HCT116 (cell line): ENCODE results near the gene INPPL1. TPM values are rescaled to one million over a fixed set of nuclear protein-coding genes. Genes with fewer than 3 reads are reported as not detected.

Experiments used
- ATAC-seq: fragments of 200-7000 bp; cut with Tn5 transposase; 2 replicates; pipeline ENCODE4 v1.9.1; 2020; ENCODE audit warnings: mild to moderate bottlenecking, moderate library complexity
- BruUV-seq: library from RNA; stranded (reverse); fragments of 400-500 nt; replicated peaks from 2 replicates; lab custom pipeline; 2021; lab: Mats Ljungman, UMichigan
- CTCF ChIA-PET: fragments of 300-600 bp; sonication (Branson Sonifier 250); formaldehyde crosslinking; loops from one replicate; lab custom pipeline; 2021; ENCODE audit warnings: antibody characterized with exemption; lab: Charles Lee
- POLR2A ChIA-PET: fragments of 300-600, 350-600 bp; sonication (Branson Sonifier 250); formaldehyde crosslinking; loops from one replicate; lab custom pipeline; 2021; ENCODE audit warnings: antibody characterized with exemption; lab: Charles Lee
- RAD21 ChIA-PET, 2 experiments: fragments of 300-600 bp; sonication (Branson Sonifier 250); formaldehyde crosslinking; loops; one replicate each; lab custom pipeline; 2023; ENCODE audit warnings: low total read pairs in 2 of 2; ENCODE audit not compliant: uncharacterized antibody in 2 of 2, unreplicated experiment in 2 of 2, low non-redundant PET in 1 of 2; lab: Charles Lee
- DNase-seq: peaks from one replicate; pipeline ENCODE4 v3.0.0-alpha.2; 2010; ENCODE audit warnings: low read depth, low spot score
- H2AFZ ChIP-seq: fragments of 200-600 bp; shearing (Covaris generic), sonication (generic); 2 replicates; pipeline ENCODE4 v1.6.1; 2017; ENCODE audit warnings: low read depth, mixed run types, mixed read lengths, antibody characterized with exemption, low read length; ENCODE audit not compliant: poor library complexity, severe bottlenecking
- H3K27ac ChIP-seq: 2 replicates; pipeline ENCODE4 v1.5.1; 2012; ENCODE audit warnings: low read depth, low read length
- H3K27me3 ChIP-seq: fragments of 200-600 bp; sonication (generic); 2 replicates; pipeline ENCODE4 v1.6.1; 2016; ENCODE audit warnings: mixed run types, low read length, mixed read lengths; ENCODE audit not compliant: insufficient read depth
- H3K36me3 ChIP-seq, 2 experiments: fragments of 200-500 bp in 1 of 2; fragments of 200-600 bp in 1 of 2; sonication (Bioruptor generic) in 1 of 2; sonication (generic) in 1 of 2; 2 replicates each; pipeline versions ENCODE4 v1.5.1 to v1.6.1; 2014 to 2016; ENCODE audit warnings: low read length in 2 of 2, inconsistent platforms in 1 of 2, mixed read lengths in 1 of 2, mixed run types in 1 of 2; ENCODE audit not compliant: insufficient read depth in 2 of 2, control insufficient read depth in 1 of 2
- H3K4me1 ChIP-seq, 2 experiments: fragments of 200-600 bp in 1 of 2; sonication (generic) in 1 of 2; 2 replicates each; pipeline versions ENCODE4 v1.5.1 to v1.6.1; 2012 to 2017; ENCODE audit warnings: low read length in 2 of 2, inconsistent platforms in 1 of 2, mild to moderate bottlenecking in 1 of 2, mixed read lengths in 1 of 2, mixed run types in 1 of 2, moderate library complexity in 1 of 2; ENCODE audit not compliant: insufficient read depth in 2 of 2, control insufficient read depth in 1 of 2
- H3K4me2 ChIP-seq: fragments of 200-600 bp; sonication (generic); 2 replicates; pipeline ENCODE4 v1.6.1; 2017; ENCODE audit warnings: mixed run types, low read length, mixed read lengths
- H3K4me3 ChIP-seq, 2 experiments: fragments of 200-600 bp in 1 of 2; sonication (generic) in 1 of 2; replicated peaks in 1 of 2; 2 replicates each; pipeline ENCODE4 v1.5.1; 2011 to 2016; ENCODE audit warnings: low read length in 2 of 2, control low read depth in 1 of 2, low read depth in 1 of 2, mild to moderate bottlenecking in 1 of 2, mixed read lengths in 1 of 2, mixed run types in 1 of 2
- H3K79me2 ChIP-seq: fragments of 200-600 bp; sonication (generic); 2 replicates; pipeline ENCODE4 v1.6.1; 2017; ENCODE audit warnings: mild to moderate bottlenecking, mixed run types, low read length, moderate library complexity, mixed read lengths; ENCODE audit not compliant: insufficient read depth
- H3K9ac ChIP-seq: fragments of 200-600 bp; sonication (generic); 2 replicates; pipeline ENCODE4 v1.6.1; 2016; ENCODE audit warnings: low read length, mixed read lengths
- H3K9me2 ChIP-seq: fragments of 200-600 bp; sonication (generic), shearing (Covaris generic); 2 replicates; pipeline ENCODE4 v1.6.1; 2017; ENCODE audit warnings: mixed run types, mild to moderate bottlenecking, moderate library complexity; ENCODE audit not compliant: insufficient read depth
- H3K9me3 ChIP-seq, 2 experiments: fragments of 200-500 bp in 1 of 2; fragments of 200-600 bp in 1 of 2; sonication (Bioruptor generic) in 1 of 2; sonication (generic) in 1 of 2; 2 replicates each; pipeline ENCODE4 v1.6.1; 2014 to 2017; ENCODE audit warnings: low read length in 2 of 2, mixed read lengths in 2 of 2, inconsistent platforms in 1 of 2, low read depth in 1 of 2, mild to moderate bottlenecking in 1 of 2, mixed run types in 1 of 2, moderate library complexity in 1 of 2; ENCODE audit not compliant: control insufficient read depth in 1 of 2, insufficient read depth in 1 of 2
- H4K20me1 ChIP-seq: fragments of 200-600 bp; sonication (generic), shearing (Covaris generic); 2 replicates; pipeline ENCODE4 v1.6.1; 2017; ENCODE audit warnings: mixed run types, mild to moderate bottlenecking, moderate library complexity; ENCODE audit not compliant: insufficient read depth
- CBX3 ChIP-seq: IDR thresholded peaks from 2 replicates; pipeline ENCODE4 v1.6.1; 2012; ENCODE audit warnings: low read depth
- CEBPB ChIP-seq: IDR thresholded peaks from 2 replicates; pipeline ENCODE4 v1.6.1; 2012; ENCODE audit warnings: low read depth
- EZH2 ChIP-seq: fragments of 200-600 bp; sonication (generic); IDR thresholded peaks from 2 replicates; pipeline ENCODE4 v1.6.1; 2017; ENCODE audit warnings: antibody characterized with exemption, mixed run types
- EZH2phosphoT487 ChIP-seq: fragments of 200-600 bp; IDR thresholded peaks from 2 replicates; pipeline ENCODE4 v1.6.1; 2018; ENCODE audit warnings: antibody characterized with exemption, borderline replicate concordance
- FOSL1 ChIP-seq: IDR thresholded peaks from 2 replicates; pipeline ENCODE4 v1.6.1; 2012; ENCODE audit warnings: low read depth
- JUND ChIP-seq: IDR thresholded peaks from 2 replicates; pipeline ENCODE4 v1.6.1; 2012
- MAX ChIP-seq: IDR thresholded peaks from 2 replicates; pipeline ENCODE4 v1.6.1; 2012
- POLR2A ChIP-seq: IDR thresholded peaks from 2 replicates; pipeline ENCODE4 v1.7.0; 2011; ENCODE audit warnings: borderline replicate concordance; ENCODE audit not compliant: insufficient read depth, insufficient read length; ENCODE audit errors: extremely low read depth
- POLR2AphosphoS5 ChIP-seq: IDR thresholded peaks from 2 replicates; pipeline ENCODE4 v1.6.1; 2011; ENCODE audit warnings: mild to moderate bottlenecking, low read depth, low read length, moderate library complexity
- RAD21 ChIP-seq: IDR thresholded peaks from 2 replicates; pipeline ENCODE4 v1.6.1; 2012; ENCODE audit warnings: low read depth, mild to moderate bottlenecking
- REST ChIP-seq: IDR thresholded peaks from 2 replicates; pipeline ENCODE4 v1.6.1; 2012; ENCODE audit warnings: low read depth
- ZBTB33 ChIP-seq: IDR thresholded peaks from 2 replicates; pipeline ENCODE4 v1.6.1; 2011; ENCODE audit warnings: mild to moderate bottlenecking, low read length, moderate library complexity; ENCODE audit not compliant: insufficient replicate concordance; ENCODE audit errors: extremely low read depth
- ZFX ChIP-seq: fragments of 450-650 bp; IDR thresholded peaks from 2 replicates; pipeline ENCODE4 v1.6.1; 2017
- ZNF274 ChIP-seq: fragments of 200-500 bp; sonication (Bioruptor generic); IDR thresholded peaks from 2 replicates; pipeline ENCODE4 v1.6.1; 2014; ENCODE audit warnings: mild to moderate bottlenecking, low read depth, low read length, inconsistent platforms
- intact Hi-C: fragments of 100-400 bp; cut with micrococcal nuclease; formaldehyde crosslinking; loops from 2 replicates; pipeline ENCODE4 v1.10.0; 2022
- total RNA-seq: library from RNA; stranded (reverse); gene quantifications from one replicate; pipeline ENCODE4 v1.2.1, GENCODE V29; 2021; ENCODE audit not compliant: unreplicated experiment

Gene INPPL1
- total RNA-seq, 1 experiment from 2014 or later = 132 TPM

GRCh38 chr11:72278905-72279304, 54.3 kb downstream of the INPPL1 start:
- no peaks in the 10 kb centered on the region for H3K27me3 ChIP-seq
- CTCF ChIA-PET = interaction anchor here (1.5 kb wide), 1 partner anchor 11 kb away, joined by 3 read pairs; no protein-coding TSS in a partner anchor
- DNase-seq = peak; percentile 4
- H3K9me2 ChIP-seq = no peaks in the 10 kb centered on the region
- RAD21 ChIA-PET = no interaction called here
- BruUV-seq = no TSS peak
- TF ChIP-seq FOSL1 (peak; percentile 51; the same call in 1 of the 2 replicates), JUND (0 out of 2 replicates have a peak, but pooled peaks have one; percentile 33), EZH2phosphoT487 (no peak)
- TF ChIP-seq, all 23 proteins: peak for 2
- H4K20me1 ChIP-seq = no peaks in the 10 kb centered on the region
- intact Hi-C loops = no loop called here
- no peaks in the 10 kb centered on the region for H3K9me3 ChIP-seq
- H3K79me2 ChIP-seq = no peaks in the 10 kb centered on the region
- POLR2A ChIA-PET = no interaction called here
- ATAC-seq = peak; percentile 64
- H3K4me2 ChIP-seq = peak overlapping the region; percentile 49
- H2AFZ ChIP-seq = peak overlapping the region; percentile 6
- H3K4me1 ChIP-seq = peaks cover 3 to 13% of the 10 kb centered on the region in 2 experiments; a peak in 2 of 4 replicates
- no peaks in the 10 kb centered on the region for H3K36me3 ChIP-seq
- H3K4me3 ChIP-seq = no peak overlapping the region
- H3K9ac ChIP-seq = no peak overlapping the region
- H3K27ac ChIP-seq = no peak overlapping the region

DNA sequence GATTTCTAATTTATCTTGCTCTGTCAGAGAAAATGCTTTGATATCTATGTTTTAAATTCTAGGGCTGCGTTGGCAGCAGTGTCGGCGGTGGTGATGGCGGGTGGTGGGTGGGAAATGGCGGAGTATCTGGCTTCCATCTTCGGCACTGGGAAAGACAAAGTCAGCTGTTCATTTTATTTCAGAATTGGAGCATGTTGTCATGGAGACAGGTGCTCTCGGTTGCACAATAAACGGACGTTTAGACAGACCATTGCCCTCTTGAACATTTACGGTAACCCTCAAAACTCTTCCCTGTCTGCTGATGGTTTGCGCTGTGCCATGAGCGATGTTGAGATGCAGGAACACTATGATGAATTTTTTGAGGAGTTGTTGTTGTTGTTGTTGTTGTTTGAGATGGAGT, 55.5 kb downstream of the INPPL1 start:
- DNase-seq = no peak
- intact Hi-C loops = no loop called here
- CTCF ChIA-PET = interaction anchor here (1.5 kb wide), 1 partner anchor 10 kb away, joined by 3 read pairs; no protein-coding TSS in a partner anchor
- TF ChIP-seq JUND = no peak
- no peak for TF ChIP-seq EZH2
- TF ChIP-seq CBX3 = no peak
- no peak for TF ChIP-seq MAX
- no peak for TF ChIP-seq POLR2A
- no peak for TF ChIP-seq ZBTB33
- TF ChIP-seq CEBPB = no peak
- no peak for TF ChIP-seq RAD21
- no peak for TF ChIP-seq ZNF274
- no peak for TF ChIP-seq POLR2AphosphoS5
- no peak for TF ChIP-seq REST
- TF ChIP-seq ZFX = no peak

More for the DNA sequence above, 55.5 kb downstream of the INPPL1 start:
- H3K27ac ChIP-seq = no peak overlapping the region
- POLR2A ChIA-PET = no interaction called here
- no peak overlapping the region for H3K9ac ChIP-seq
- no peak overlapping the region for H3K4me3 ChIP-seq
- no peaks in the 10 kb centered on the region for H3K36me3 ChIP-seq
- no peaks in the 10 kb centered on the region for H3K27me3 ChIP-seq
- RAD21 ChIA-PET = no interaction called here
- ATAC-seq = no peak
- H3K4me1 ChIP-seq = peaks cover 3 to 13% of the 10 kb centered on the region in 2 experiments; a peak in 2 of 4 replicates
- no peak overlapping the region for H3K4me2 ChIP-seq
- no TSS peak for BruUV-seq
- H4K20me1 ChIP-seq = no peaks in the 10 kb centered on the region
- no peak overlapping the region for H2AFZ ChIP-seq
- H3K79me2 ChIP-seq = no peaks in the 10 kb centered on the region
- H3K9me2 ChIP-seq = no peaks in the 10 kb centered on the region
- no peaks in the 10 kb centered on the region for H3K9me3 ChIP-seq
